ENCODE results near the gene CXCL16. TPM values are rescaled to one million over a fixed set of nuclear protein-coding genes. Genes with fewer than 3 reads are reported as not detected.

The CXCL16 gene
- total and polyA plus RNA-seq, 2 of the 13 experiments (the other 11 are each of a cell fraction or from before 2014, with no cell fraction given): 9.4 to 101 TPM

DNA sequence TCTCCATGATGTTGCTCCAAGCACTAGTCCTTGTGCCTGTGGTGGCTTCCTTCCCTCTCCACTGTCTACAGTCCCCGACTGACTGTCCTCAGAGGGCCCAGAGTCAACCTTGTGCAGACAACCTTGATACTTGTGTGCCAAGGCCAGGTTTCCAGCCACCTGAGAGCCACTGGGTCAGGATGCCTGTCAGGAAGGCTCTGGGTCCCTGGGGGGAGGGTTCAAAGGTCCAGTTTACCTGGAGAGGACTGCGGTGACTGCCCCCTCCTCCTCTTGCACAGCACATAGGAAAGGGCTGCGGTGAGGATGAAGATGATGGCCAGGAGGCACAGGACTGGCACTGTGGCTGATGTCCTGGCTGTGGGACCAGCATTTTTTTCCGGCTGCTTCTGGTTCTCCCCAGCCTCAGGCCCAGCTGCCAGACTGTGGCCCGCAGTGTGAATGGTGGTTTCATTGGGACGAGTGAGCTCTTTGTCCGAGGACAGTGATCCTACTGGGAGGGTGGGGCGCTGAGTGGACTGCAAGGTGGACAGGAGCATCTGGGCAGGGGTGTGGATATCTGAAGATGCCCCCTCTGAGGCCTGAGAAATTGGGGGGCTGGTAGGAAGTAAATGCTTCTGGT, 4.8 kb downstream of the CXCL16 start (continued):
- TF ChIP-seq, protein P1, sequence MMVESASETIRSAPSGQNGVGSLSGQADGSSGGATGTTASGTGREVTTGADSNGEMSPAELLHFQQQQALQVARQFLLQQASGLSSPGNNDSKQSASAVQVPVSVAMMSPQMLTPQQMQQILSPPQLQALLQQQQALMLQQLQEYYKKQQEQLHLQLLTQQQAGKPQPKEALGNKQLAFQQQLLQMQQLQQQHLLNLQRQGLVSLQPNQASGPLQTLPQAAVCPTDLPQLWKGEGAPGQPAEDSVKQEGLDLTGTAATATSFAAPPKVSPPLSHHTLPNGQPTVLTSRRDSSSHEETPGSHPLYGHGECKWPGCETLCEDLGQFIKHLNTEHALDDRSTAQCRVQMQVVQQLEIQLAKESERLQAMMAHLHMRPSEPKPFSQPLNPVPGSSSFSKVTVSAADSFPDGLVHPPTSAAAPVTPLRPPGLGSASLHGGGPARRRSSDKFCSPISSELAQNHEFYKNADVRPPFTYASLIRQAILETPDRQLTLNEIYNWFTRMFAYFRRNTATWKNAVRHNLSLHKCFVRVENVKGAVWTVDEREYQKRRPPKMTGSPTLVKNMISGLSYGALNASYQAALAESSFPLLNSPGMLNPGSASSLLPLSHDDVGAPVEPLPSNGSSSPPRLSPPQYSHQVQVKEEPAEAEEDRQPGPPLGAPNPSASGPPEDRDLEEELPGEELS (CRISPR knock-in tag; IDR thresholded peaks at IDR 0.05): peak; percentile 34; the same call in 1 of the 2 replicates
- TF ChIP-seq, protein P2, sequence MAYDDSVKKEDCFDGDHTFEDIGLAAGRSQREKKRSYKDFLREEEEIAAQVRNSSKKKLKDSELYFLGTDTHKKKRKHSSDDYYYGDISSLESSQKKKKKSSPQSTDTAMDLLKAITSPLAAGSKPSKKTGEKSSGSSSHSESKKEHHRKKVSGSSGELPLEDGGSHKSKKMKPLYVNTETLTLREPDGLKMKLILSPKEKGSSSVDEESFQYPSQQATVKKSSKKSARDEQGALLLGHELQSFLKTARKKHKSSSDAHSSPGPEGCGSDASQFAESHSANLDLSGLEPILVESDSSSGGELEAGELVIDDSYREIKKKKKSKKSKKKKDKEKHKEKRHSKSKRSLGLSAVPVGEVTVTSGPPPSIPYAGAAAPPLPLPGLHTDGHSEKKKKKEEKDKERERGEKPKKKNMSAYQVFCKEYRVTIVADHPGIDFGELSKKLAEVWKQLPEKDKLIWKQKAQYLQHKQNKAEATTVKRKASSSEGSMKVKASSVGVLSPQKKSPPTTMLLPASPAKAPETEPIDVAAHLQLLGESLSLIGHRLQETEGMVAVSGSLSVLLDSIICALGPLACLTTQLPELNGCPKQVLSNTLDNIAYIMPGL (CRISPR knock-in tag; IDR thresholded peaks at IDR 0.05; ENCODE audit: borderline replicate concordance in 1 of 2, low read depth in 1 of 2): 0 out of 4 replicates have a peak, but pooled peaks of 1 of the 2 experiments have one; percentile 31
- TF ChIP-seq ZEB1 (IDR thresholded peaks at IDR 0.05; ENCODE audit: insufficient replicate concordance, low read depth): peak; percentile 92
- peak; percentile 34; the same call in 1 of the 2 replicates for TF ChIP-seq THAP11 (CRISPR knock-in tag; IDR thresholded peaks at IDR 0.05)
- TF ChIP-seq, protein P3, sequence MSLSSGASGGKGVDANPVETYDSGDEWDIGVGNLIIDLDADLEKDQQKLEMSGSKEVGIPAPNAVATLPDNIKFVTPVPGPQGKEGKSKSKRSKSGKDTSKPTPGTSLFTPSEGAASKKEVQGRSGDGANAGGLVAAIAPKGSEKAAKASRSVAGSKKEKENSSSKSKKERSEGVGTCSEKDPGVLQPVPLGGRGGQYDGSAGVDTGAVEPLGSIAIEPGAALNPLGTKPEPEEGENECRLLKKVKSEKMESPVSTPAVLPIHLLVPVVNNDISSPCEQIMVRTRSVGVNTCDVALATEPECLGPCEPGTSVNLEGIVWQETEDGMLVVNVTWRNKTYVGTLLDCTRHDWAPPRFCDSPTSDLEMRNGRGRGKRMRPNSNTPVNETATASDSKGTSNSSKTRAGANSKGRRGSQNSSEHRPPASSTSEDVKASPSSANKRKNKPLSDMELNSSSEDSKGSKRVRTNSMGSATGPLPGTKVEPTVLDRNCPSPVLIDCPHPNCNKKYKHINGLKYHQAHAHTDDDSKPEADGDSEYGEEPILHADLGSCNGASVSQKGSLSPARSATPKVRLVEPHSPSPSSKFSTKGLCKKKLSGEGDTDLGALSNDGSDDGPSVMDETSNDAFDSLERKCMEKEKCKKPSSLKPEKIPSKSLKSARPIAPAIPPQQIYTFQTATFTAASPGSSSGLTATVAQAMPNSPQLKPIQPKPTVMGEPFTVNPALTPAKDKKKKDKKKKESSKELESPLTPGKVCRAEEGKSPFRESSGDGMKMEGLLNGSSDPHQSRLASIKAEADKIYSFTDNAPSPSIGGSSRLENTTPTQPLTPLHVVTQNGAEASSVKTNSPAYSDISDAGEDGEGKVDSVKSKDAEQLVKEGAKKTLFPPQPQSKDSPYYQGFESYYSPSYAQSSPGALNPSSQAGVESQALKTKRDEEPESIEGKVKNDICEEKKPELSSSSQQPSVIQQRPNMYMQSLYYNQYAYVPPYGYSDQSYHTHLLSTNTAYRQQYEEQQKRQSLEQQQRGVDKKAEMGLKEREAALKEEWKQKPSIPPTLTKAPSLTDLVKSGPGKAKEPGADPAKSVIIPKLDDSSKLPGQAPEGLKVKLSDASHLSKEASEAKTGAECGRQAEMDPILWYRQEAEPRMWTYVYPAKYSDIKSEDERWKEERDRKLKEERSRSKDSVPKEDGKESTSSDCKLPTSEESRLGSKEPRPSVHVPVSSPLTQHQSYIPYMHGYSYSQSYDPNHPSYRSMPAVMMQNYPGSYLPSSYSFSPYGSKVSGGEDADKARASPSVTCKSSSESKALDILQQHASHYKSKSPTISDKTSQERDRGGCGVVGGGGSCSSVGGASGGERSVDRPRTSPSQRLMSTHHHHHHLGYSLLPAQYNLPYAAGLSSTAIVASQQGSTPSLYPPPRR (CRISPR knock-in tag; IDR thresholded peaks at IDR 0.05; ENCODE audit: borderline replicate concordance): peak; percentile 60; the same call in 1 of the 2 replicates
- TF ChIP-seq, protein P4, sequence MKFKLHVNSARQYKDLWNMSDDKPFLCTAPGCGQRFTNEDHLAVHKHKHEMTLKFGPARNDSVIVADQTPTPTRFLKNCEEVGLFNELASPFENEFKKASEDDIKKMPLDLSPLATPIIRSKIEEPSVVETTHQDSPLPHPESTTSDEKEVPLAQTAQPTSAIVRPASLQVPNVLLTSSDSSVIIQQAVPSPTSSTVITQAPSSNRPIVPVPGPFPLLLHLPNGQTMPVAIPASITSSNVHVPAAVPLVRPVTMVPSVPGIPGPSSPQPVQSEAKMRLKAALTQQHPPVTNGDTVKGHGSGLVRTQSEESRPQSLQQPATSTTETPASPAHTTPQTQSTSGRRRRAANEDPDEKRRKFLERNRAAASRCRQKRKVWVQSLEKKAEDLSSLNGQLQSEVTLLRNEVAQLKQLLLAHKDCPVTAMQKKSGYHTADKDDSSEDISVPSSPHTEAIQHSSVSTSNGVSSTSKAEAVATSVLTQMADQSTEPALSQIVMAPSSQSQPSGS (CRISPR knock-in tag; IDR thresholded peaks at IDR 0.05): 0 out of 2 replicates have a peak, but pooled peaks have one; percentile 26
- TF ChIP-seq, protein P5, sequence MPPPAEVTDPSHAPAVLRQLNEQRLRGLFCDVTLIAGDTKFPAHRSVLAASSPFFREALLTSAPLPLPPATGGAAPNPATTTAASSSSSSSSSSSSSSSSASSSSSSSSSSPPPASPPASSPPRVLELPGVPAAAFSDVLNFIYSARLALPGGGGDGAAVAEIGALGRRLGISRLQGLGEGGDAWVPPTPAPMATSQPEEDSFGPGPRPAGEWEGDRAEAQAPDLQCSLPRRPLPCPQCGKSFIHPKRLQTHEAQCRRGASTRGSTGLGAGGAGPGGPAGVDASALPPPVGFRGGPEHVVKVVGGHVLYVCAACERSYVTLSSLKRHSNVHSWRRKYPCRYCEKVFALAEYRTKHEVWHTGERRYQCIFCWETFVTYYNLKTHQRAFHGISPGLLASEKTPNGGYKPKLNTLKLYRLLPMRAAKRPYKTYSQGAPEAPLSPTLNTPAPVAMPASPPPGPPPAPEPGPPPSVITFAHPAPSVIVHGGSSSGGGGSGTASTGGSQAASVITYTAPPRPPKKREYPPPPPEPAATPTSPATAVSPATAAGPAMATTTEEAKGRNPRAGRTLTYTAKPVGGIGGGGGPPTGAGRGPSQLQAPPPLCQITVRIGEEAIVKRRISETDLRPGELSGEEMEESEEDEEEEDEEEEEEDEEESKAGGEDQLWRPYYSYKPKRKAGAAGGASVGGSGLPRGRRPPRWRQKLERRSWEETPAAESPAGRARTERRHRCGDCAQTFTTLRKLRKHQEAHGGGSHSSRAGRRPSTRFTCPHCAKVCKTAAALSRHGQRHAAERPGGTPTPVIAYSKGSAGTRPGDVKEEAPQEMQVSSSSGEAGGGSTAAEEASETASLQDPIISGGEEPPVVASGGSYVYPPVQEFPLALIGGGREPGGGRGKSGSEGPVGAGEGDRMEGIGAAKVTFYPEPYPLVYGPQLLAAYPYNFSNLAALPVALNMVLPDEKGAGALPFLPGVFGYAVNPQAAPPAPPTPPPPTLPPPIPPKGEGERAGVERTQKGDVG (CRISPR knock-in tag; IDR thresholded peaks at IDR 0.05; ENCODE audit: borderline replicate concordance): peak; percentile 58; the same call in 1 of the 2 replicates
- no peak for TF ChIP-seq ZNF569 (CRISPR knock-in tag; IDR thresholded peaks at IDR 0.05; ENCODE audit: borderline replicate concordance)
- peak; percentile 17; the same call in 1 of the 2 replicates for TF ChIP-seq KDM5B (CRISPR knock-in tag; IDR thresholded peaks at IDR 0.05; ENCODE audit: borderline replicate concordance)
- peak; percentile 33; the same call in 1 of the 2 replicates for TF ChIP-seq POLR2AphosphoS5 (IDR thresholded peaks at IDR 0.05; ENCODE audit: low read depth, low read length)
- TF ChIP-seq PAX8 (CRISPR knock-in tag; IDR thresholded peaks at IDR 0.05; ENCODE audit: borderline replicate concordance): no peak
- peak; percentile 36; the same call in 1 of the 2 replicates for TF ChIP-seq ZNF614 (CRISPR knock-in tag; IDR thresholded peaks at IDR 0.05; ENCODE audit: borderline replicate concordance)
- peak; percentile 72 for TF ChIP-seq RXRA (CRISPR knock-in tag; IDR thresholded peaks at IDR 0.05)

Data from HepG2 (cell line).